SK-N-SH treated with all-trans-retinoic acid at 6 μM for 48 hours (cell line): Measurements from ENCODE around the gene EPHB2.

Experiments used
- ARNTL ChIP-seq: fragments of 450-650 bp; formaldehyde crosslinking; IDR thresholded peaks from 2 replicates; pipeline ENCODE4 v1.5.0; 2020; ENCODE audit warnings: low read depth, mild to moderate bottlenecking, moderate library complexity, borderline replicate concordance
- BACH2 ChIP-seq: fragments of 250-450 bp; sonication (Bioruptor Pico); IDR thresholded peaks from 2 replicates; pipeline ENCODE4 v1.9.0; 2021; ENCODE audit warnings: mild to moderate bottlenecking, borderline replicate concordance
- CREB5 ChIP-seq: fragments of 250-450 bp; sonication (Bioruptor Pico); IDR thresholded peaks from 2 replicates; pipeline ENCODE4 v1.5.1; 2020; ENCODE audit warnings: low read depth, mild to moderate bottlenecking, moderate library complexity
- CSDC2 ChIP-seq: fragments of 250-450 bp; sonication (Bioruptor Pico); IDR thresholded peaks from 2 replicates; pipeline ENCODE4 v1.5.0; 2020; ENCODE audit warnings: mild to moderate bottlenecking, moderate library complexity
- OSR1 ChIP-seq: fragments of 250-450 bp; sonication (Bioruptor Pico); IDR thresholded peaks from 2 replicates; pipeline ENCODE4 v1.8.0; 2022; ENCODE audit warnings: moderate library complexity, mild to moderate bottlenecking, inconsistent platforms
- PPARA ChIP-seq: fragments of 250-450 bp; sonication (Bioruptor Pico); IDR thresholded peaks from 2 replicates; pipeline ENCODE4 v1.5.0; 2020; ENCODE audit warnings: mild to moderate bottlenecking, borderline replicate concordance
- RARB ChIP-seq: fragments of 250-450 bp; sonication (Bioruptor Pico); IDR thresholded peaks from 2 replicates; pipeline ENCODE4 v1.8.0; 2021; ENCODE audit warnings: mild to moderate bottlenecking, moderate library complexity
- TCF4 ChIP-seq: fragments of 250-450 bp; sonication (Bioruptor Pico); IDR thresholded peaks from 2 replicates; pipeline ENCODE4 v1.8.0; 2021; ENCODE audit warnings: mild to moderate bottlenecking, moderate library complexity, borderline replicate concordance
- TOX ChIP-seq: fragments of 250-450 bp; sonication (Bioruptor Pico); IDR thresholded peaks from 2 replicates; pipeline ENCODE4 v1.8.0; 2021; ENCODE audit warnings: mild to moderate bottlenecking, moderate library complexity, borderline replicate concordance
- TSHZ2 ChIP-seq: fragments of 250-450 bp; sonication (Bioruptor Pico); IDR thresholded peaks from 2 replicates; pipeline ENCODE4 v1.5.0; 2020; ENCODE audit warnings: mild to moderate bottlenecking, moderate library complexity
- ZFP3 ChIP-seq: fragments of 250-450 bp; sonication (Bioruptor Pico); IDR thresholded peaks from 2 replicates; pipeline ENCODE4 v1.5.0; 2020; ENCODE audit warnings: mild to moderate bottlenecking, moderate library complexity
- ZNF8 ChIP-seq: fragments of 450-650 bp; formaldehyde crosslinking; IDR thresholded peaks from 2 replicates; pipeline ENCODE4 v1.5.0; 2020; ENCODE audit warnings: mild to moderate bottlenecking, moderate library complexity
- TF ChIP-seq, protein P1 (sequence below): fragments of 250-450 bp; sonication (Bioruptor Pico); IDR thresholded peaks from 2 replicates; pipeline ENCODE4 v1.8.0; 2020; ENCODE audit warnings: mild to moderate bottlenecking, moderate library complexity, borderline replicate concordance
- TF ChIP-seq, protein P2 (sequence below): fragments of 250-450 bp; sonication (Bioruptor Pico); IDR thresholded peaks from 2 replicates; pipeline ENCODE4 v1.8.0; 2021; ENCODE audit warnings: low read depth, mild to moderate bottlenecking, moderate library complexity, borderline replicate concordance

- TF ChIP-seq, protein P1, sequence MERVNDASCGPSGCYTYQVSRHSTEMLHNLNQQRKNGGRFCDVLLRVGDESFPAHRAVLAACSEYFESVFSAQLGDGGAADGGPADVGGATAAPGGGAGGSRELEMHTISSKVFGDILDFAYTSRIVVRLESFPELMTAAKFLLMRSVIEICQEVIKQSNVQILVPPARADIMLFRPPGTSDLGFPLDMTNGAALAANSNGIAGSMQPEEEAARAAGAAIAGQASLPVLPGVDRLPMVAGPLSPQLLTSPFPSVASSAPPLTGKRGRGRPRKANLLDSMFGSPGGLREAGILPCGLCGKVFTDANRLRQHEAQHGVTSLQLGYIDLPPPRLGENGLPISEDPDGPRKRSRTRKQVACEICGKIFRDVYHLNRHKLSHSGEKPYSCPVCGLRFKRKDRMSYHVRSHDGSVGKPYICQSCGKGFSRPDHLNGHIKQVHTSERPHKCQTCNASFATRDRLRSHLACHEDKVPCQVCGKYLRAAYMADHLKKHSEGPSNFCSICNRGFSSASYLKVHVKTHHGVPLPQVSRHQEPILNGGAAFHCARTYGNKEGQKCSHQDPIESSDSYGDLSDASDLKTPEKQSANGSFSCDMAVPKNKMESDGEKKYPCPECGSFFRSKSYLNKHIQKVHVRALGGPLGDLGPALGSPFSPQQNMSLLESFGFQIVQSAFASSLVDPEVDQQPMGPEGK: no peak
- no peak for TF ChIP-seq BACH2 (CRISPR knock-in tag)
- no peak for TF ChIP-seq ZFP3 (CRISPR knock-in tag)
- no peak for TF ChIP-seq TCF4
- TF ChIP-seq OSR1 (CRISPR knock-in tag): no peak
- no peak for TF ChIP-seq ARNTL (CRISPR knock-in tag)
- no peak for TF ChIP-seq RARB (CRISPR knock-in tag)
- TF ChIP-seq CSDC2 (CRISPR knock-in tag): no peak
- TF ChIP-seq TOX: no peak
- no peak for TF ChIP-seq ZNF8 (CRISPR knock-in tag)
- TF ChIP-seq CREB5 (CRISPR knock-in tag): no peak
- TF ChIP-seq, protein P2, sequence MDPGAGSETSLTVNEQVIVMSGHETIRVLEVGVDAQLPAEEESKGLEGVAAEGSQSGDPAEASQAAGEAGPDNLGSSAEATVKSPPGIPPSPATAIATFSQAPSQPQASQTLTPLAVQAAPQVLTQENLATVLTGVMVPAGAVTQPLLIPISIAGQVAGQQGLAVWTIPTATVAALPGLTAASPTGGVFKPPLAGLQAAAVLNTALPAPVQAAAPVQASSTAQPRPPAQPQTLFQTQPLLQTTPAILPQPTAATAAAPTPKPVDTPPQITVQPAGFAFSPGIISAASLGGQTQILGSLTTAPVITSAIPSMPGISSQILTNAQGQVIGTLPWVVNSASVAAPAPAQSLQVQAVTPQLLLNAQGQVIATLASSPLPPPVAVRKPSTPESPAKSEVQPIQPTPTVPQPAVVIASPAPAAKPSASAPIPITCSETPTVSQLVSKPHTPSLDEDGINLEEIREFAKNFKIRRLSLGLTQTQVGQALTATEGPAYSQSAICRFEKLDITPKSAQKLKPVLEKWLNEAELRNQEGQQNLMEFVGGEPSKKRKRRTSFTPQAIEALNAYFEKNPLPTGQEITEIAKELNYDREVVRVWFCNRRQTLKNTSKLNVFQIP (CRISPR knock-in tag): no peak
- no peak for TF ChIP-seq PPARA
- TF ChIP-seq TSHZ2 (CRISPR knock-in tag): no peak
These were observed 143.1 kb downstream of the EPHB2 start for GRCh38 chr1:22853651-22854185.
